ENCODE measurements around the gene GPR21.

GPR21 gene

GRCh38 chr9:123034881-123035510, 1.5 kb downstream of the GPR21 start:
- DNase-seq: no peak

DNA sequence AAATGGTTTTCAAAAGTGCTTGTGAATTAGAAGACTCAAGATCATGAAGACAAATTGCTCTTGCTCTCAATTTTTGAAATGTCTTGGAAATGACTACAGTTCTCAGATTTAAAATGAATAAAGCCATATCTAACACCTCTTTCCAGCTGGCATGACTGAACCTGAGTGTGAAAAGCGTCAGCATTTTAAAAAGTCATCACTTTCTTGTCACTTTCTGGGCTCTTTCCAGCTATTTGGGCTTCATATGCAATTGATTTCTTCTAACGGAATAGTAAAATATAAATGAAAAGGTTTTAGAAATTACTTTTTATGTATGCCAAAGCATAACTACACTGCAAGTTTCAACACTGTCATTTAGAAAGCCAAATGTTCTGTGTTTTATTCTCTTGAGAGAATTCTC, 2.3 kb downstream of the GPR21 start:
- DNase-seq: no peak

GRCh38 chr9:123036893-123037545, 3.6 kb downstream of the GPR21 start:
- no peak for DNase-seq

GRCh38 chr9:123039617-123040219, 6.3 kb downstream of the GPR21 start:
- DNase-seq: no peak

- no peak for DNase-seq
Observed at GRCh38 chr9:123040801-123041200, 7.3 kb downstream of the GPR21 start.

DNA sequence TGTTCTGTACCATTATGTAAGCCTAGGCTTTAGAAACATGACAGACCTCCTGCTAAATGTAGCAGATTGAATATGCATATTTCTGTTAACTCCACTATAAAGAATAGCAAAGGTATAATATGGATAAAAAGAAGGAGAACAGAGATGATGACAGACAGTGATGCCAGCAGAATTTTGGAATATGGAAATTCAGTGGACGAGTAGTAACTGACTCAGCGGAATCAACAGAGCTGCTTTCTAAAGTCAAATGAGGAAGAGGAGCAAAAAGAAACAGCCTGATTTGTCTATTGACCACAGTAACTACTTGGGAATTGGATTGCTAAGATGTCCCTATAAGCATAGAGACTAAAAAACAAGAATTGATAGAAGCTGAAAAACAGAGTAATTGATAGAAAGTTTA, 8.0 kb downstream of the GPR21 start:
- no peak for DNase-seq

DNA sequence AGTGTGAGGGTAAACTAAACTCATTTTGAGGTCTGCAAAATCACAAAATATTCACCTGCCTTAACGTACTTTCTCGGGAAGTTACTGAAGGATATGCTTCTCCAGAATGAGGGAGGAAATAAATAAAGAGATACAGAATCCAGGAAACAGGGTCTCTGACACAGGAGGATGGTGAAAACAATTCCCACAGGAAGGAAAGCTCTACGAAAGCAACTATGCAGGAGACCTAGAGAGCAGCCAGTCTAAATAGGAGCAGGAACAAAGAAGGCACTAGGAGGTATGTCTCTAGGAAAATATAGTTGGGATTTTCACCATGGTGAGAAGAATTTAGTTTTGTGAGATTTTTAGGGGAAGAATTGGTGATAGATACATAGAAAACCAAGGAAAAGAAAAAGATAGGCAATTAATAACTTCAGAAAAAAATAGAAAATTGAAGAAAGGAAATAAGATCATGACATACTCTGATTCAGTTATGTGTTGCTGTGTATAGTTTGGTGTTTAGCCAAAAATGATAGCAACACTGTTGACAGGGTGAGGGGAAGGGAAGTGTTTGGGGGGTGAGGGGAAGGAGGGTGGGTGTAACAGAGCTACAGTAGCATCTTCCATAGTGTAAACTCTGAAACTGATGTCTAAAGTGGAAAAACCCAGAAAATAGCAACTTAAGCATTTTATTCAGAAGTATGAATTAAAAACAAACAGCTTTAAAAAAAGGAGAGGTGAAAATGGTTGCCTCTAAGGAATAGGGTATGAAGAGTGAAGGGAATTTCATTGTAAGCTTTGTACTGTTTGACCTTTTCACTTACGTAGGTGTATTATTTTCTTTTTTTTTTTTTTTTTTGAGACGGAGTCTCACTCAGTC, 9.8 kb downstream of the GPR21 start:
- DNase-seq: no peak

- no peak for DNase-seq
Observed at GRCh38 chr9:123044586-123044985, 11.1 kb downstream of the GPR21 start.

DNA sequence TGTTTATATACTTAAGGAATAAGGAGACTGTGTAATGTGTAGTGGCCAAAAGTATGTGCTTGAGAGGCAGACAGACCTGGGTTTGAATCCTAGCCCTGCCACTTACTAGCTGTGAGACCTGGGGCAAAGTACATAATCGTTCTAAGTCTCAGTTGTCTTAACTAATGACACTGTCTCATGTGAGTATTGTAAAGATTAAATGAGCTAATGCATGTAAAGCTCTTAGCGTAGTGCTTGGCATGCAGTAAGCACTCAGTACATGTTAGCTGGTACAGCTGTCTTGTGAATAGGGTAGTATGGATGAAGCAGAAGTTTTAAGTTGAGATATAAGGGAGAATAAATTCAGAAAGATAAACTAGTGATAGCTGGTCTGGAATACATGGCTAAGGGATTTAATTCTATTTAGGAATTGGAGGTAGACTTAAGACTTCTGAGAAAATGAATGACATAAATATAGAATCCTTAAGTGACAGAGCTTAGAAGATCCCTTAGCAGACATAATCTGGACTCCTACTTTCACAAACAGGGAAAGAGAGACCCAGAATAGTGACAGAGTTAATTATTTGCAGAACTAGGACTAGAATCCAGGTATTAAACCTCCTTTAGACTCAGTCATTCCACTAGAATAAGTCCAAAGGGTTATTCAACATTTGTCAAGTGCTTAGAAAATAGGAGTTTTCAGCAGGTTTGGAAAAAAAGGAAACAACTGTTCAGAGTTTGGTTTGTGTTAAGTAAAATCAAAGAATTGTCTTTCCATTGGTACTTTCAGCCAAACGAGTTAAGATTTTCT, 13.1 kb downstream of the GPR21 start:
- no peak for DNase-seq

GRCh38 chr9:123048748-123049147, 15.3 kb downstream of the GPR21 start:
- DNase-seq: no peak

DNA sequence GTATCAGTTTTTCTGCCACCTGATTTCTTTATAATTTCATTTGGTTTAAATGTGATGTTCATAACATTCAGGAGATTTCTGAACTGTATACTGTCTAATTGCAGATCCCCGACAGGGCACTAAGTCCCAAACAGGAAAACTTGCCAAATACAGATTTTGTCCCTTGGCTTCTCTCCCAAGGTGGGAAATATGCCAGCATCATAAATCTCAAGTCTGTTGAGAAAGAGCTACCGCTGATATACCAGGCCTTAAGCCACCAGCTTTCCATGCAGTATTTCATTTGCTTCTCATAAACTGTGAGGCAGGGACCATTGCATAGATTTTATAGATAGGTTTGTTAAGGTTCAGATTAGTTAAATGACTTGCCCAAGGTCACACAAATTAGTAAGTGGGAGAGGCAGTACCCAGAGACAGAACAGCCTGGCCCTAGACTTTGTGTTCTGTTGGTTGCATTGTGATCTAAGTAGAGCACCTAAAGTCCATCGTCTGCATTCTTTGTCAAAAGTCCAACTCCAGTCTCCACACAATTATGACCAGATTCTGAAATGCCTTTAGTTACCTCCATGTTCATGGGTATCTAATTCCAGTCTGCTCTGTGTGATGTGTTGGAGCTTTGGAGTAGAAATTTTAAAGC, 16.2 kb downstream of the GPR21 start:
- DNase-seq: no peak

- no peak for DNase-seq
Observed at GRCh38 chr9:123053046-123053445, 19.6 kb downstream of the GPR21 start.

- DNase-seq: no peak
Observed at GRCh38 chr9:123053711-123054110, 20.2 kb downstream of the GPR21 start.

- DNase-seq: no peak
Observed at GRCh38 chr9:123058834-123059233, 25.4 kb downstream of the GPR21 start.

DNA sequence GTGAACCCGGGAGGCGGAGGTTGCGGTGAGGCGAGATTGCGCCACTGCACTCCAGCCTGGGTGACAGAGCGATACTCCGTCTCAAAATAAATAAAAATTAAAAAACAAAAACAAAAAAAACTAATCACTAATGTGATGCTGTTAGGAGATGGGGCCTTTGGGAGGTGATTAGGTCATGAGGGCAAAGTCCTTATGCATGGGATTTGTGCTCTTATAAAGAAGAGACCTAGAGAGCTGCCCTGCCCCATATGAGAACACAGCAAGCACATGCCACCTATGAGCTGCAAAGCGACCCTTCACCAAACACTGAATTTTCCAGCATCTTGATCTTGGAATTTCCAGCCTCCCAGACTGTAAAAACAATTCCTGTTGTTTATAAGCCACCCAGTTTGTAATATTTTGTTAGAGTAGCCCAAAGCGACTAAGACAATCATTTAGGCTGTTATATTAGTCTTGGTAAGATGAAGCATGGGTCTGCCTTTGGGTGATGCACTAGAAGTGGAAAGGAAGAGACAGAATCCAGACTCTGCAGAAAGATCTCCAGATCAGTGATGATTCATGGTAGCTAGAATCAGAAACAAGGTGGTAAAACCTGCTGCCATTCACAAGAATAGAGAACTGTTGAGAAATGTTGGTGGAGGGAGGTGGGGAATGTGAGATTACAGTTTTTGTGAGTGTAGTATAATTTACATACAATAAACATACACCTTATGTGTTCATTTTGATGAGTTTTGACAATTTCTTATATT, 26.2 kb downstream of the GPR21 start:
- no peak for DNase-seq

- DNase-seq: no peak
Observed at GRCh38 chr9:123061216-123061615, 27.7 kb downstream of the GPR21 start.

GRCh38 chr9:123062351-123063176, 29.1 kb downstream of the GPR21 start:
- DNase-seq: no peak

GRCh38 chr9:123063177-123063598, 29.7 kb downstream of the GPR21 start:
- DNase-seq: no peak

- DNase-seq: no peak
Observed at GRCh38 chr9:123063896-123064295, 30.4 kb downstream of the GPR21 start.

DNA sequence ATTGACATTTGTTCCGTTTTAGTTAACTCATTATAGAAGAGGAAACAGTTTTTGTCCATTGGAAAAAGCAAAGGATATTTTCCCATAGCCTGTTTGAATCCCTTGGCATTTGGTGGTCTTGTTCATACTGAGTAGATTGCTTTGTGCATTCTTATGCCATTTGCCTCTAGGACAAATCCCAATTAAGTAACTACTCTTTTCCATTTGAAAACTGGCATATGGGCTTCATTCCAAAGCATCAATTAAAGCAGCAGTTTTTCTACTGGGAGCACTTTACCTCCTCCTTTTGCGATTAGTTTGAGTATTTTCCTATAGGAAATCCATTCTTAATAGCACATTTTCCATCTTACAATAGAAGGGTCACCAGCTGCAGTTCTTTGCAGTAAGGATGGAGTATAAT, 31.2 kb downstream of the GPR21 start:
- no peak for DNase-seq

- DNase-seq: no peak
Observed at GRCh38 chr9:123065196-123065595, 31.7 kb downstream of the GPR21 start.

All from CD4-positive, alpha-beta T cell treated with Interleukin-17A for 1 hour (primary cell).